OCI-LY1 (cell line): ENCODE measurements around the gene BLCAP.

Experiments used
- H2AFZ ChIP-seq: fragments of 200-600 bp; sonication (generic), shearing (Covaris generic); 2 replicates; pipeline ENCODE4 v1.6.0; 2014; ENCODE audit warnings: antibody characterized with exemption, mild to moderate bottlenecking, low read length
- H3F3A ChIP-seq: fragments of 200-600 bp; sonication (generic), shearing (Covaris generic); 2 replicates; pipeline ENCODE4 v1.6.0; 2014; ENCODE audit warnings: mild to moderate bottlenecking, antibody characterized with exemption, low read length, moderate library complexity; ENCODE audit not compliant: insufficient read depth
- H3K27ac ChIP-seq: fragments of 200-600 bp; sonication (generic); 2 replicates; pipeline ENCODE4 v1.5.1; 2014; ENCODE audit warnings: low read length, mixed run types, mild to moderate bottlenecking, low read depth; ENCODE audit not compliant: poor library complexity, severe bottlenecking
- H3K27me3 ChIP-seq: fragments of 200-600 bp; sonication (generic); 2 replicates; pipeline ENCODE4 v1.6.0; 2014; ENCODE audit warnings: antibody characterized with exemption, mild to moderate bottlenecking, low read length, moderate library complexity; ENCODE audit not compliant: insufficient read depth
- H3K36me3 ChIP-seq: fragments of 200-600 bp; sonication (generic); 2 replicates; pipeline ENCODE4 v1.6.1; 2014; ENCODE audit warnings: mild to moderate bottlenecking, antibody characterized with exemption, low read length, moderate library complexity, mixed read lengths; ENCODE audit not compliant: insufficient read depth
- H3K4me1 ChIP-seq: fragments of 200-600 bp; sonication (generic); 2 replicates; pipeline ENCODE4 v1.5.1; 2014; ENCODE audit warnings: mild to moderate bottlenecking, low read length, moderate library complexity; ENCODE audit not compliant: insufficient read depth, severe bottlenecking
- H3K4me2 ChIP-seq: fragments of 200-600 bp; sonication (generic), shearing (Covaris generic); 2 replicates; pipeline ENCODE4 v1.6.1; 2014; ENCODE audit warnings: low read length
- H3K4me3 ChIP-seq: fragments of 200-600 bp; sonication (generic); 2 replicates; pipeline ENCODE4 v1.5.1; 2014; ENCODE audit warnings: low read length, low read depth, mild to moderate bottlenecking, mixed read lengths; ENCODE audit not compliant: poor library complexity, severe bottlenecking
- H3K79me2 ChIP-seq: fragments of 200-600 bp; shearing (Covaris generic); 2 replicates; pipeline ENCODE4 v1.6.1; 2016; ENCODE audit warnings: mixed run types, low read length, mixed read lengths; ENCODE audit not compliant: insufficient read depth
- H3K9ac ChIP-seq: fragments of 200-600 bp; sonication (generic), shearing (Covaris generic); 2 replicates; pipeline ENCODE4 v1.6.1; 2014; ENCODE audit warnings: mild to moderate bottlenecking, low read length, mixed read lengths
- H3K9me2 ChIP-seq: fragments of 200-600 bp; sonication (generic), shearing (Covaris generic); 2 replicates; pipeline ENCODE4 v1.6.1; 2014; ENCODE audit warnings: low read depth, mild to moderate bottlenecking, low read length, mixed read lengths
- H3K9me3 ChIP-seq: fragments of 200-600 bp; shearing (Covaris generic); 2 replicates; pipeline ENCODE4 v1.6.1; 2014; ENCODE audit warnings: low read length, mixed read lengths
- H4K20me1 ChIP-seq: fragments of 200-600 bp; sonication (generic), shearing (Covaris generic); 2 replicates; pipeline ENCODE4 v1.6.0; 2016; ENCODE audit warnings: mild to moderate bottlenecking, low read length; ENCODE audit not compliant: insufficient read depth
- EZH2 ChIP-seq: fragments of 200-600 bp; sonication (generic), shearing (Covaris generic); IDR thresholded peaks from 2 replicates; pipeline ENCODE4 v1.8.0; 2017; ENCODE audit warnings: borderline replicate concordance, mixed run types, mild to moderate bottlenecking, antibody characterized with exemption, low read length, moderate library complexity, mixed read lengths
- TF ChIP-seq, protein P1 (sequence below): fragments of 200-600 bp; sonication (generic), shearing (Covaris generic); IDR thresholded peaks from 2 replicates; pipeline ENCODE4 v1.5.1; 2017; ENCODE audit warnings: mild to moderate bottlenecking, antibody characterized with exemption, low read length, moderate library complexity, mixed read lengths

Gene BLCAP

DNA sequence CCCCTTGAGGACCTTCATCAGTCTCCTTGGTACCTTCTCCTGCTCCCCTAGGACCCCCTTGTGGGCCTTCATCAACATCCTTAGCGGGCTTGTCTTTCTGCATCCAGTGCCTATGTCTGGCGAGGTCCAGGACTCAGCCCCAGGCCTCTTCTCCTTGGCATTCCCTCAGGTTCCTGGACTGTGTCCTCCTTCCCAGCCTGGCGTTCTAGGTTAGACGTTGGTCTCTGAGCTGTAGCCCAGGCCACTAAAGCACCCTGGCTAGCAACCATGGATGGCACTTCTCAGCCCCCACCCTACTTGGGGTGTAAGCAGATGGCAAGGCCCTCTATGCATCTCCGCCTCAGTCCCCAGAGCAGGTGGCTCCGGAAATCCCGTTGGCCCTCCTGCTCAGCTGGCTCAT is 58.1 kb downstream of the BLCAP start:
- Histone ChIP-seq H2AFZ (no peak overlapping the region), H3F3A (no peaks in the 10 kb centered on the region), H3K27me3 (no peaks in the 10 kb centered on the region; the same call in 1 of the 2 replicates), H3K79me2 (no peaks in the 10 kb centered on the region), H3K4me1 (no peaks in the 10 kb centered on the region), H3K9ac (no peak overlapping the region), H4K20me1 (no peaks in the 10 kb centered on the region), H3K36me3 (no peaks in the 10 kb centered on the region), H3K4me2 (no peak overlapping the region), H3K27ac (no peak overlapping the region), H3K9me3 (no peaks in the 10 kb centered on the region), H3K4me3 (no peak overlapping the region), H3K9me2 (no peaks in the 10 kb centered on the region)
- TF ChIP-seq, protein P1, sequence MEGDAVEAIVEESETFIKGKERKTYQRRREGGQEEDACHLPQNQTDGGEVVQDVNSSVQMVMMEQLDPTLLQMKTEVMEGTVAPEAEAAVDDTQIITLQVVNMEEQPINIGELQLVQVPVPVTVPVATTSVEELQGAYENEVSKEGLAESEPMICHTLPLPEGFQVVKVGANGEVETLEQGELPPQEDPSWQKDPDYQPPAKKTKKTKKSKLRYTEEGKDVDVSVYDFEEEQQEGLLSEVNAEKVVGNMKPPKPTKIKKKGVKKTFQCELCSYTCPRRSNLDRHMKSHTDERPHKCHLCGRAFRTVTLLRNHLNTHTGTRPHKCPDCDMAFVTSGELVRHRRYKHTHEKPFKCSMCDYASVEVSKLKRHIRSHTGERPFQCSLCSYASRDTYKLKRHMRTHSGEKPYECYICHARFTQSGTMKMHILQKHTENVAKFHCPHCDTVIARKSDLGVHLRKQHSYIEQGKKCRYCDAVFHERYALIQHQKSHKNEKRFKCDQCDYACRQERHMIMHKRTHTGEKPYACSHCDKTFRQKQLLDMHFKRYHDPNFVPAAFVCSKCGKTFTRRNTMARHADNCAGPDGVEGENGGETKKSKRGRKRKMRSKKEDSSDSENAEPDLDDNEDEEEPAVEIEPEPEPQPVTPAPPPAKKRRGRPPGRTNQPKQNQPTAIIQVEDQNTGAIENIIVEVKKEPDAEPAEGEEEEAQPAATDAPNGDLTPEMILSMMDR: no peak
- no peak for TF ChIP-seq EZH2

DNA sequence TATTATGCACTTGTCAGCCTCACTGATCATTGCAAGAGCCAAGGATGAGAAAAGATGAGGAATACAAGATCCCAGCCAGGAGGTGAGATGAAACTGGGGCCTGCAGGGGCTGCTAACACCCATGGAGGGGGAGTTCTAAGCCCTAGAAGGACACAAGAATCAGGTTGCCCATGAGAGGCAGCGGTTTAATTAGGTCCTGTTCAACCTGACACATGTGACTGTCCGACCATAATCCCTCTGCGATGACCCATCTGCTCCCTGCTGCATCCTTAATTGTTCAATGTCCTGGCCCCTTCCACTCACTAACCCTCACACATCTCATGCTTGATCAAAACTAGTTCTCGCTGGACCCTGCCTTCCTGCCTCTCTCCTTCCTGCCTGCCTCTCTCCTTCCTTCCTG is 58.8 kb downstream of the BLCAP start:
- Histone ChIP-seq H4K20me1 (no peaks in the 10 kb centered on the region), H3K36me3 (no peaks in the 10 kb centered on the region), H3K4me3 (no peak overlapping the region), H3K27ac (no peak overlapping the region), H3K79me2 (no peaks in the 10 kb centered on the region), H3K9me3 (no peaks in the 10 kb centered on the region), H3K9ac (no peak overlapping the region), H3K4me1 (no peaks in the 10 kb centered on the region), H3K9me2 (no peaks in the 10 kb centered on the region), H3K27me3 (no peaks in the 10 kb centered on the region; the same call in 1 of the 2 replicates), H2AFZ (no peak overlapping the region), H3F3A (no peaks in the 10 kb centered on the region), H3K4me2 (no peak overlapping the region)
- TF ChIP-seq, protein P1: no peak
- TF ChIP-seq EZH2: no peak
